A549 (cell line): Measurements from ENCODE around the gene BPI. TPM values are rescaled to one million over a fixed set of nuclear protein-coding genes. Genes with fewer than 3 reads are reported as not detected.

ENCODE experiments used
- ATAC-seq, 2 experiments: fragments of 200-7000 bp in 1 of 2; fragments of >200 bp in 1 of 2; cut with Nextera tagmentation in 1 of 2; cut with Tn5 transposase in 1 of 2; 3 replicates each; pipeline versions ENCODE4 v1.8.0 to v1.9.1; 2018 to 2020; ENCODE audit warnings: mild to moderate bottlenecking in 1 of 2, moderate library complexity in 1 of 2
- CTCF ChIA-PET: fragments of 300-600 bp; sonication (Branson Sonifier 250); formaldehyde crosslinking; extraction: SDS; loops from one replicate; lab custom pipeline; 2021; ENCODE audit warnings: antibody characterized with exemption, inconsistent platforms; lab: Yijun Ruan, JAX
- POLR2A ChIA-PET: fragments of 350-600 bp; formaldehyde crosslinking; extraction: SDS; loops from one replicate; lab custom pipeline; 2021; ENCODE audit warnings: antibody characterized with exemption, inconsistent platforms; lab: Yijun Ruan, JAX
- DNase-seq, 2 experiments: peaks; one replicate each; pipeline versions ENCODE4 v3.0.0 to v3.0.0-alpha.2; 2011 to 2016; ENCODE audit warnings: low read depth in 1 of 2, low spot score in 1 of 2
- FAIRE-seq: peaks from 2 replicates; lab custom pipeline; 2011; peaks lifted over from hg19 to GRCh38; lab: Jason Lieb, UNC
- H3K27ac ChIP-seq, 2 experiments: fragments of >200 bp; sonication (Bioruptor Twin); formaldehyde crosslinking; 3 replicates each; pipeline ENCODE4 v1.5.1; 2016 to 2017
- H3K4me1 ChIP-seq: fragments of >200 bp; sonication (Bioruptor Twin); formaldehyde crosslinking; 3 replicates; pipeline ENCODE4 v1.6.1; 2016
- H3K4me2 ChIP-seq: fragments of >200 bp; sonication (Bioruptor Twin); formaldehyde crosslinking; 3 replicates; pipeline ENCODE4 v1.6.1; 2016
- H3K4me3 ChIP-seq: fragments of >200 bp; sonication (Bioruptor Twin); formaldehyde crosslinking; 3 replicates; pipeline ENCODE4 v1.5.1; 2016
- H3K9me3 ChIP-seq: fragments of >200 bp; sonication (Bioruptor Twin); formaldehyde crosslinking; 3 replicates; pipeline ENCODE4 v1.6.1; 2016
- BHLHE40 ChIP-seq: IDR thresholded peaks from 2 replicates; pipeline ENCODE4 v1.6.1; 2012; ENCODE audit warnings: low read depth, low read length, inconsistent platforms
- CBX8 ChIP-seq: fragments of 200-600 bp; sonication (generic); IDR thresholded peaks from 2 replicates; pipeline ENCODE4 v1.6.1; 2016
- E2F6 ChIP-seq: IDR thresholded peaks from 2 replicates; pipeline ENCODE4 v1.6.1; 2012; ENCODE audit warnings: low read depth, borderline replicate concordance
- EP300 ChIP-seq, 2 experiments: fragments of >200 bp; sonication (Bioruptor Twin); formaldehyde crosslinking; IDR thresholded peaks; 2 replicates in 1 of 2; 3 replicates in 1 of 2; pipeline ENCODE4 v1.6.1; 2016 to 2017
- ESRRA ChIP-seq: fragments of 150-350 bp; IDR thresholded peaks from 2 replicates; pipeline ENCODE4 v1.6.1; 2014; ENCODE audit warnings: mild to moderate bottlenecking, low read length, borderline replicate concordance
- GATA3 ChIP-seq: IDR thresholded peaks from 2 replicates; pipeline ENCODE4 v1.6.1; 2012; ENCODE audit warnings: borderline replicate concordance
- HOXA7 ChIP-seq: fragments of 250-450 bp; sonication (Bioruptor Pico); IDR thresholded peaks from 2 replicates; pipeline ENCODE4 v1.5.0; 2020; ENCODE audit warnings: mild to moderate bottlenecking, moderate library complexity
- JUNB ChIP-seq: fragments of >200 bp; sonication (Bioruptor Twin); formaldehyde crosslinking; IDR thresholded peaks from 2 replicates; pipeline ENCODE4 v1.6.1; 2016
- KDM5A ChIP-seq: fragments of 200-600 bp; sonication (generic); IDR thresholded peaks from 2 replicates; pipeline ENCODE4 v1.6.1; 2016; ENCODE audit warnings: antibody characterized with exemption, mild to moderate bottlenecking
- MAFK ChIP-seq: fragments of 450-650 bp; IDR thresholded peaks from 2 replicates; pipeline ENCODE4 v1.6.1; 2014; ENCODE audit not compliant: partially characterized antibody
- NR3C1 ChIP-seq: fragments of >200 bp; sonication (Bioruptor Twin); formaldehyde crosslinking; IDR thresholded peaks from 3 replicates; pipeline ENCODE4 v1.6.1; 2017
- POLR2A ChIP-seq: IDR thresholded peaks from 2 replicates; pipeline ENCODE4 v1.6.1; 2012; ENCODE audit warnings: mild to moderate bottlenecking, low read length
- RAD21 ChIP-seq, 2 experiments: fragments of >200 bp in 1 of 2; sonication (Bioruptor Twin) in 1 of 2; formaldehyde crosslinking in 1 of 2; IDR thresholded peaks in 1 of 2; conservative IDR thresholded peaks in 1 of 2; 2 replicates in 1 of 2; 3 replicates in 1 of 2; pipeline ENCODE4 v1.6.1; 2012 to 2018; ENCODE audit warnings: inconsistent platforms in 1 of 2
- RARB ChIP-seq: fragments of 250-450 bp; sonication (Bioruptor Pico); IDR thresholded peaks from 2 replicates; pipeline ENCODE4 v1.8.0; 2021; ENCODE audit warnings: mild to moderate bottlenecking, moderate library complexity
- SREBF2 ChIP-seq: fragments of 450-650 bp; IDR thresholded peaks from 2 replicates; pipeline ENCODE4 v1.6.1; 2014; ENCODE audit warnings: mild to moderate bottlenecking, moderate library complexity
- TFCP2L1 ChIP-seq: fragments of 250-450 bp; sonication (Bioruptor Pico); IDR thresholded peaks from 2 replicates; pipeline ENCODE4 v1.5.0; 2021; ENCODE audit warnings: mild to moderate bottlenecking
- WGBS: methylation state at CpG from one replicate; pipeline ENCODE4 v1.1.6; 2017; ENCODE audit errors: missing lambda C conversion rate; 5-methylcytosine and 5-hydroxymethylcytosine counted together
- polyA plus RNA-seq, 4 experiments: library from polyadenylated mRNA; depleted of rRNA in 3 of 4; stranded (reverse); fragments of >200 nt; fragmentation: RNase III in 1 of 4; extraction: RNeasy Plus Mini Kit Qiagen cat#74134 plus additional on column Dnase treatment in 1 of 4; gene quantifications; 2 replicates in 3 of 4; 3 replicates in 1 of 4; pipeline ENCODE4 v1.2.3, GENCODE V29; 2011 to 2017
- TF ChIP-seq, protein P1 (sequence below): fragments of >200 bp; sonication (Bioruptor Twin); formaldehyde crosslinking; IDR thresholded peaks from 3 replicates; pipeline ENCODE4 v1.6.1; 2016
- TF ChIP-seq, protein P2 (sequence below): fragments of 150-350 bp; IDR thresholded peaks from 2 replicates; pipeline ENCODE4 v1.6.1; 2014; ENCODE audit warnings: low read depth, mild to moderate bottlenecking, low read length

The BPI gene
- polyA plus RNA-seq, 2 of the 4 experiments (the other 2 are of a cell fraction), result not detected

- TF ChIP-seq RAD21 (conservative IDR thresholded peaks at IDR 0.05 in 1 of 2, IDR thresholded peaks at IDR 0.05 in 1 of 2), result peak in 1 of 2 experiments; percentile 25; a peak in 1 of 5 replicates
- TF ChIP-seq TFCP2L1, result no peak
- TF ChIP-seq, all 56 proteins: peak for 1
- peak in 1 of 2 experiments; percentile 14 for DNase-seq
- Histone ChIP-seq H3K9me3 (no peaks in the 10 kb centered on the region), H3K4me2 (no peak overlapping the region), H3K4me3 (no peak overlapping the region), H3K4me1 (no peaks in the 10 kb centered on the region), H3K27ac (no peak overlapping the region)
- ATAC-seq, result peak; percentile 37 to 63; a peak in 3 of 6 replicates
- POLR2A ChIA-PET, result no interaction called here
- CTCF ChIA-PET, result interaction anchor here (0.5 to 1.7 kb wide), 3 partner anchors 286 to 751 kb away, joined by 3 to 8 read pairs (median 3); no protein-coding TSS in a partner anchor
- WGBS, result 49% methylated on average over 5 of the region's 5 CpGs
- no peak for FAIRE-seq
These were observed 11.5 kb downstream of the BPI start for GRCh38 chr20:38315290-38315966.

DNA sequence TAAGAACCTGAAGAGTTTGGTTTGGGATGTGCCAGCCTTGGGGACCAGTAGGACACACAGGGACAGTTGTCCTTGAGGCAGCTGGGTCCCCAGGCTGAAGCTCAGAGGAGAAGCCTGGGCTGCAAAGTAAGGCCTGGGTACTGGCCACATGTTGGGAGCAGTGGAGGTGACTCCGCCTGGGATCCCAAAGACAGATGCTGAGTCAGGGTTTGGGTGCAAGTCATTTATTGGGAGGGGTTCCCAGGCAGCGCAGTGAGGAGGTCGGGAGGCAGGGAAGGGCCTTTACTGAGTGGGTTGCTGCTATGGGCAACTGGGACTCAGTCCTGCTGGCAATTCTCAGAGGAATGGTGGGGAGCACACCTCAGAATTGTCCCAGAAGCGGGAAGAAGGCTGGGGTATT, 12.4 kb downstream of the BPI start:
- FAIRE-seq, result no peak
- H3K4me3 ChIP-seq, result no peak overlapping the region
- TF ChIP-seq POLR2A, result no peak
- TF ChIP-seq MAFK, result peak; percentile 27
- H3K9me3 ChIP-seq, result no peaks in the 10 kb centered on the region
- H3K4me1 ChIP-seq, result no peaks in the 10 kb centered on the region
- CTCF ChIA-PET, result interaction anchor here (1.0 to 1.7 kb wide), 4 partner anchors 8 to 752 kb away, joined by 3 to 8 read pairs (median 6); no protein-coding TSS in a partner anchor
- WGBS, result 61% methylated on average over 4 of the region's 4 CpGs
- ATAC-seq, result no peak
- POLR2A ChIA-PET, result no interaction called here
- no peak overlapping the region for H3K4me2 ChIP-seq
- DNase-seq, result no peak
- no peak overlapping the region for H3K27ac ChIP-seq

DNA sequence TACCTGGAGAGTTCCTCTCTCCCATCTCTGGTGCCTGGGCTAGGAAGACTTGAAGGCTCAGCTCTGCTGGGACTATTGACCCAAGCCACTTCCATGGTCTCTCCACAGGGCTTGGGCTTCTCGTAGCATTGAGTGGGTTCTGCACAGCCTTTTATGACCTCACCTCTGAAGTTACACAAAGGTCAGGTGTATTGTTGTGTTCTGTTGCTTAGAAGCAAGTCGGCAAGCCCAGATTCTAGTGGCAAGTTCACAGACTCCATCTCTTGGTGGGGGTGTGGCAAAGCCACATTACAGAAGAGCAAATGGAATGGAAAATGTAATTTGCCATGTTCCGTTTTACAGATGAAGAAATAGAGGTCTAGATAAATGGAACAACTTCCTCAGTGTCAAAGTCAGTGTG, 13.5 kb downstream of the BPI start:
- 46% methylated on average over 3 of the region's 3 CpGs for WGBS
- CTCF ChIA-PET, result interaction anchor here (1.2 to 3.3 kb wide), 7 partner anchors 8 to 753 kb away, joined by 4 to 14 read pairs (median 7); partner anchors contain the start of gene VSTM2L
- Histone ChIP-seq H3K4me1 (no peaks in the 10 kb centered on the region), H3K4me2 (no peak overlapping the region), H3K9me3 (no peaks in the 10 kb centered on the region), H3K4me3 (no peak overlapping the region), H3K27ac (no peak overlapping the region)
- ATAC-seq (no peak), FAIRE-seq (no peak), DNase-seq (no peak)
- POLR2A ChIA-PET, result no interaction called here
- TF ChIP-seq, protein P1, sequence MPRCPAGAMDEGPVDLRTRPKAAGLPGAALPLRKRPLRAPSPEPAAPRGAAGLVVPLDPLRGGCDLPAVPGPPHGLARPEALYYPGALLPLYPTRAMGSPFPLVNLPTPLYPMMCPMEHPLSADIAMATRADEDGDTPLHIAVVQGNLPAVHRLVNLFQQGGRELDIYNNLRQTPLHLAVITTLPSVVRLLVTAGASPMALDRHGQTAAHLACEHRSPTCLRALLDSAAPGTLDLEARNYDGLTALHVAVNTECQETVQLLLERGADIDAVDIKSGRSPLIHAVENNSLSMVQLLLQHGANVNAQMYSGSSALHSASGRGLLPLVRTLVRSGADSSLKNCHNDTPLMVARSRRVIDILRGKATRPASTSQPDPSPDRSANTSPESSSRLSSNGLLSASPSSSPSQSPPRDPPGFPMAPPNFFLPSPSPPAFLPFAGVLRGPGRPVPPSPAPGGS, result no peak
- TF ChIP-seq GATA3, result no peak
- no peak for TF ChIP-seq HOXA7 (CRISPR knock-in tag)
- TF ChIP-seq NR3C1, result no peak
- TF ChIP-seq CBX8, result no peak
- TF ChIP-seq ESRRA, result no peak
- no peak for TF ChIP-seq KDM5A
- no peak for TF ChIP-seq BHLHE40
- no peak for TF ChIP-seq JUNB
- no peak for TF ChIP-seq SREBF2
- TF ChIP-seq, protein P2, sequence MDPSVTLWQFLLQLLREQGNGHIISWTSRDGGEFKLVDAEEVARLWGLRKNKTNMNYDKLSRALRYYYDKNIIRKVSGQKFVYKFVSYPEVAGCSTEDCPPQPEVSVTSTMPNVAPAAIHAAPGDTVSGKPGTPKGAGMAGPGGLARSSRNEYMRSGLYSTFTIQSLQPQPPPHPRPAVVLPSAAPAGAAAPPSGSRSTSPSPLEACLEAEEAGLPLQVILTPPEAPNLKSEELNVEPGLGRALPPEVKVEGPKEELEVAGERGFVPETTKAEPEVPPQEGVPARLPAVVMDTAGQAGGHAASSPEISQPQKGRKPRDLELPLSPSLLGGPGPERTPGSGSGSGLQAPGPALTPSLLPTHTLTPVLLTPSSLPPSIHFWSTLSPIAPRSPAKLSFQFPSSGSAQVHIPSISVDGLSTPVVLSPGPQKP, result no peak
- no peak for TF ChIP-seq RARB (CRISPR knock-in tag)
- TF ChIP-seq EP300 (IDR thresholded peaks at IDR 0.05), result no peak
- no peak for TF ChIP-seq MAFK
- TF ChIP-seq E2F6, result no peak
- TF ChIP-seq RAD21 (conservative IDR thresholded peaks at IDR 0.05 in 1 of 2, IDR thresholded peaks at IDR 0.05 in 1 of 2), result no peak
